Stomach (tissue), 4 donors: ENCODE results near the gene OR52K1.

ENCODE experiments used
- CTCF ChIP-seq, 7 experiments: fragments of 450-650 bp in 4 of 7; fragments of 200-600 bp in 3 of 7; sonication (generic) in 3 of 7; IDR thresholded peaks; one replicate each; pipeline ENCODE4 v1.5.1; 2016 to 2019; ENCODE audit warnings: antibody characterized with exemption in 7 of 7, control low read depth in 2 of 7, mild to moderate bottlenecking in 1 of 7
- EP300 ChIP-seq: sonication (generic); formaldehyde crosslinking; IDR thresholded peaks from one replicate; pipeline ENCODE4 v1.6.1; 2017; ENCODE audit warnings: antibody characterized with exemption
- POLR2A ChIP-seq, 4 donors: fragments of 450-650 bp; IDR thresholded peaks; one replicate each; pipeline ENCODE4 v1.6.1; 2016; ENCODE audit warnings: antibody characterized with exemption in 4 of 4, control low read depth in 2 of 4, mild to moderate bottlenecking in 1 of 4, moderate library complexity in 1 of 4

- TF ChIP-seq CTCF (IDR thresholded peaks at IDR 0.05) (no peak), POLR2A (IDR thresholded peaks at IDR 0.05) (no peak), EP300 (no peak)
Observed at GRCh38 chr11:4453118-4453517, 29.3 kb upstream of the OR52K1 start.
